Mammary epithelial cell (primary cell): ENCODE results near the gene GNE.

Experiments
- CTCF ChIP-seq, 2 donors: IDR thresholded peaks in 1 of 2; conservative IDR thresholded peaks in 1 of 2; 2 replicates each; pipeline ENCODE4 v1.5.1; 2011 to 2012; ENCODE audit warnings: inconsistent platforms in 2 of 2, low read length in 2 of 2, mild to moderate bottlenecking in 2 of 2, control low read depth in 1 of 2, low read depth in 1 of 2; ENCODE audit not compliant: insufficient read depth in 1 of 2; ENCODE audit errors: extremely low read depth in 1 of 2
- EZH2 ChIP-seq: IDR thresholded peaks from 2 replicates; pipeline ENCODE4 v1.6.1; 2012; ENCODE audit warnings: low read length, inconsistent platforms, borderline replicate concordance

- TF ChIP-seq CTCF (conservative IDR thresholded peaks at IDR 0.05 in 1 of 2, IDR thresholded peaks at IDR 0.05 in 1 of 2; ENCODE audit: extremely low read depth in 1 of 2, insufficient read depth in 1 of 2, low read depth in 1 of 2, low read length in 2 of 2) = no peak
- no peak for TF ChIP-seq EZH2
These were observed 40.2 kb downstream of the GNE start for GRCh38 chr9:36218011-36218410.
